Measurements from ENCODE around the gene FMNL2.

The FMNL2 gene

DNA sequence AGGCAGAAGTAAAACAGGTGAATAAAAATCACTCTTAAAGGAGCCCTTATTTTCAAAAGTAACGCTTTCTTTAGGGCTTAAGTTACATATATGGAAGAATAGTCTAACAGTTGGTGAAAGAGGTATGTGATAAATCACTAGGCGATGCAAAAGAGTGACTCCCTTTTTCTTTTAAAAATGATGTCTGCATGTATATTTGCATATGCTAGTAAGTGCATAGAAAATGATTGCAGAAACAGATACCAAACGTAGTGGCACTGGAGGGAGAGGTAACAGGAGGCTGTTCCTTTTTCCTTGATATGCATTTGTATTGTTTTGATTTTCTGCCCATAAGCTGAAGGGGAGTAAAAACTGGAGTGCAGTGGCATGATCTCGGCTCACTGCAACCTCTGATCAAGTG lies 224.0 kb downstream of the FMNL2 start:
- FAIRE-seq (no peak), DNase-seq (ENCODE audit: insufficient read length, low spot score) (no peak)
- TF ChIP-seq, protein P1, sequence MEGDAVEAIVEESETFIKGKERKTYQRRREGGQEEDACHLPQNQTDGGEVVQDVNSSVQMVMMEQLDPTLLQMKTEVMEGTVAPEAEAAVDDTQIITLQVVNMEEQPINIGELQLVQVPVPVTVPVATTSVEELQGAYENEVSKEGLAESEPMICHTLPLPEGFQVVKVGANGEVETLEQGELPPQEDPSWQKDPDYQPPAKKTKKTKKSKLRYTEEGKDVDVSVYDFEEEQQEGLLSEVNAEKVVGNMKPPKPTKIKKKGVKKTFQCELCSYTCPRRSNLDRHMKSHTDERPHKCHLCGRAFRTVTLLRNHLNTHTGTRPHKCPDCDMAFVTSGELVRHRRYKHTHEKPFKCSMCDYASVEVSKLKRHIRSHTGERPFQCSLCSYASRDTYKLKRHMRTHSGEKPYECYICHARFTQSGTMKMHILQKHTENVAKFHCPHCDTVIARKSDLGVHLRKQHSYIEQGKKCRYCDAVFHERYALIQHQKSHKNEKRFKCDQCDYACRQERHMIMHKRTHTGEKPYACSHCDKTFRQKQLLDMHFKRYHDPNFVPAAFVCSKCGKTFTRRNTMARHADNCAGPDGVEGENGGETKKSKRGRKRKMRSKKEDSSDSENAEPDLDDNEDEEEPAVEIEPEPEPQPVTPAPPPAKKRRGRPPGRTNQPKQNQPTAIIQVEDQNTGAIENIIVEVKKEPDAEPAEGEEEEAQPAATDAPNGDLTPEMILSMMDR (IDR thresholded peaks at IDR 0.05; ENCODE audit: insufficient read depth, missing control alignments): no peak

GRCh38 chr2:152560166-152560565 lies 225.2 kb downstream of the FMNL2 start:
- DNase-seq (ENCODE audit: insufficient read length, low spot score) (no peak), FAIRE-seq (no peak)
- TF ChIP-seq, protein P1 (IDR thresholded peaks at IDR 0.05; ENCODE audit: insufficient read depth, missing control alignments): no peak

- FAIRE-seq: no peak
- TF ChIP-seq, protein P1 (IDR thresholded peaks at IDR 0.05; ENCODE audit: insufficient read depth, missing control alignments): no peak
- no peak for DNase-seq (ENCODE audit: insufficient read length, low spot score)
These were observed 226.1 kb downstream of the FMNL2 start for GRCh38 chr2:152560873-152561595.

GRCh38 chr2:152562198-152562884 lies 227.4 kb downstream of the FMNL2 start:
- TF ChIP-seq, protein P1 (IDR thresholded peaks at IDR 0.05; ENCODE audit: insufficient read depth, missing control alignments): no peak
- FAIRE-seq (no peak), DNase-seq (ENCODE audit: insufficient read length, low spot score) (no peak)

GRCh38 chr2:152563764-152564163 lies 228.8 kb downstream of the FMNL2 start:
- TF ChIP-seq, protein P1 (IDR thresholded peaks at IDR 0.05; ENCODE audit: insufficient read depth, missing control alignments): no peak
- DNase-seq (ENCODE audit: insufficient read length, low spot score): no peak
- no peak for FAIRE-seq

GRCh38 chr2:152564754-152565551 lies 230.0 kb downstream of the FMNL2 start:
- TF ChIP-seq, protein P1 (IDR thresholded peaks at IDR 0.05; ENCODE audit: insufficient read depth, missing control alignments): no peak
- no peak for DNase-seq (ENCODE audit: insufficient read length, low spot score)
- FAIRE-seq: no peak
